HepG2 (cell line): ENCODE measurements around the gene TMTC4. TPM values are rescaled to one million over a fixed set of nuclear protein-coding genes. Genes with fewer than 3 reads are reported as not detected.

Experiments used
- CREM ChIP-seq, 2 experiments: sonication (generic) in 1 of 2; formaldehyde crosslinking in 1 of 2; IDR thresholded peaks; 2 replicates each; pipeline versions ENCODE4 v1.4.0 to v1.6.1; 2016 to 2020; ENCODE audit warnings: antibody characterized with exemption in 1 of 2, mild to moderate bottlenecking in 1 of 2, missing genetic modification reagents in 1 of 2
- E2F2 ChIP-seq: sonication (generic); formaldehyde crosslinking; IDR thresholded peaks from 2 replicates; pipeline ENCODE4 v1.4.0; 2020; ENCODE audit warnings: missing genetic modification reagents, borderline replicate concordance
- FOXO1 ChIP-seq: sonication (generic); formaldehyde crosslinking; IDR thresholded peaks from 2 replicates; pipeline ENCODE4 v1.4.0; 2020; ENCODE audit warnings: missing genetic modification reagents
- FOXP4 ChIP-seq: sonication (generic); formaldehyde crosslinking; IDR thresholded peaks from 2 replicates; pipeline ENCODE4 v1.4.0; 2020; ENCODE audit warnings: missing genetic modification reagents
- HNF4A ChIP-seq: sonication (generic); formaldehyde crosslinking; IDR thresholded peaks from 2 replicates; pipeline ENCODE4 v1.4.0; 2020; ENCODE audit warnings: missing genetic modification reagents
- IKZF1 ChIP-seq: fragments of 450-650 bp; IDR thresholded peaks from 2 replicates; pipeline ENCODE4 v1.7.1; 2016
- IKZF5 ChIP-seq: IDR thresholded peaks from 2 replicates; pipeline ENCODE4 v1.6.1; 2018; ENCODE audit warnings: missing genetic modification reagents, mild to moderate bottlenecking, missing compliant biosample characterization
- KMT2B ChIP-seq: IDR thresholded peaks from 2 replicates; pipeline ENCODE4 v1.6.1; 2016; ENCODE audit warnings: missing genetic modification reagents, missing compliant biosample characterization
- MTF1 ChIP-seq: sonication (generic); formaldehyde crosslinking; IDR thresholded peaks from 2 replicates; pipeline ENCODE4 v1.5.0; 2020; ENCODE audit warnings: missing genetic modification reagents
- MXD3 ChIP-seq: IDR thresholded peaks from 2 replicates; pipeline ENCODE4 v1.6.1; 2016; ENCODE audit warnings: mild to moderate bottlenecking, missing biosample characterization, missing genetic modification reagents
- NR2F1 ChIP-seq, 2 experiments: fragments of 450-650 bp in 1 of 2; formaldehyde crosslinking in 1 of 2; IDR thresholded peaks; 2 replicates each; pipeline versions ENCODE4 v1.5.0 to v1.6.1; 2016 to 2020; ENCODE audit warnings: mild to moderate bottlenecking in 1 of 2, missing compliant biosample characterization in 1 of 2, missing genetic modification reagents in 1 of 2, moderate library complexity in 1 of 2
- SOX6 ChIP-seq, 2 experiments: fragments of 450-650 bp in 1 of 2; sonication (generic) in 1 of 2; formaldehyde crosslinking in 1 of 2; IDR thresholded peaks; 2 replicates each; pipeline versions ENCODE4 v1.4.0 to v1.6.1; 2017 to 2020; ENCODE audit warnings: antibody characterized with exemption in 1 of 2, mild to moderate bottlenecking in 1 of 2, missing genetic modification reagents in 1 of 2
- TAF15 ChIP-seq: fragments of 200-400 bp; formaldehyde crosslinking; IDR thresholded peaks from one replicate; pipeline ENCODE4 v1.6.1; 2018; ENCODE audit warnings: mild to moderate bottlenecking, low read depth, low read length; ENCODE audit not compliant: poor library complexity, severe bottlenecking
- TCF7 ChIP-seq: sonication (generic); IDR thresholded peaks from 2 replicates; pipeline ENCODE4 v1.6.1; 2016; ENCODE audit warnings: antibody characterized with exemption, low read depth
- ZFAT ChIP-seq: sonication (generic); formaldehyde crosslinking; conservative IDR thresholded peaks from 2 replicates; pipeline ENCODE4 v1.8.1; 2023; ENCODE audit warnings: missing genetic modification reagents, inconsistent platforms
- ZNF260 ChIP-seq: sonication (generic); formaldehyde crosslinking; IDR thresholded peaks from 2 replicates; pipeline ENCODE4 v1.4.0; 2020; ENCODE audit warnings: missing genetic modification reagents, low read depth, mild to moderate bottlenecking, borderline replicate concordance
- ZNF281 ChIP-seq: sonication (generic); formaldehyde crosslinking; IDR thresholded peaks from 2 replicates; pipeline ENCODE4 v1.4.0; 2020; ENCODE audit warnings: missing genetic modification reagents, borderline replicate concordance
- ZNF362 ChIP-seq: sonication (generic); formaldehyde crosslinking; IDR thresholded peaks from 2 replicates; pipeline ENCODE4 v1.4.0; 2020; ENCODE audit warnings: missing genetic modification reagents, mild to moderate bottlenecking, borderline replicate concordance
- ZSCAN12 ChIP-seq: sonication (generic); formaldehyde crosslinking; IDR thresholded peaks from 2 replicates; pipeline ENCODE4 v1.9.0; 2021; ENCODE audit warnings: mild to moderate bottlenecking, missing genetic modification reagents
- polyA plus RNA-seq, 8 experiments: library from polyadenylated mRNA; depleted of rRNA in 3 of 8; stranded (reverse) in 7 of 8; unstranded in 1 of 8; fragments of >200 nt; fragmentation: Illumina TruSeq in 4 of 8; extraction: Trizol in 4 of 8; gene quantifications; 2 replicates each; pipeline versions ENCODE4 v1.2.1 to v1.2.3, GENCODE V29; 2011 to 2016; ENCODE audit warnings: low read depth in 4 of 8, missing spikeins in 1 of 8, mixed read lengths in 1 of 8; ENCODE audit not compliant: insufficient read depth in 1 of 8
- total RNA-seq, 5 experiments: library from RNA; depleted of rRNA; stranded (reverse); fragments of >200 nt; fragmentation: Illumina TruSeq; extraction: Trizol; gene quantifications; 2 replicates each; pipeline ENCODE4 v1.2.3, GENCODE V29; 2016; ENCODE audit warnings: low read depth in 1 of 5

The TMTC4 gene
- total and polyA plus RNA-seq, 2 of the 13 experiments (the other 11 are each of a cell fraction or from before 2014, with no cell fraction given), result 16.0 to 22.6 TPM

GRCh38 chr13:100671389-100672182 lies 3.0 kb downstream of the TMTC4 start (continued):
- TF ChIP-seq ZFAT (CRISPR knock-in tag), result no peak
- TF ChIP-seq HNF4A (CRISPR knock-in tag), result peak; percentile 51
- 0 out of 2 replicates have a peak, but pooled peaks have one; percentile 31 for TF ChIP-seq CREM (IDR thresholded peaks at IDR 0.05)
- TF ChIP-seq CREM (CRISPR knock-in tag; IDR thresholded peaks at IDR 0.05), result no peak
- TF ChIP-seq IKZF5 (CRISPR knock-in tag), result no peak
- 0 out of 2 replicates have a peak, but pooled peaks have one; percentile 20 for TF ChIP-seq FOXP4 (CRISPR knock-in tag)
- no peak for TF ChIP-seq IKZF1
- no peak for TF ChIP-seq MXD3
- TF ChIP-seq ZNF281 (CRISPR knock-in tag), result no peak
- no peak for TF ChIP-seq TAF15
- no peak; the same call in 1 of the 2 replicates for TF ChIP-seq ZNF362 (CRISPR knock-in tag)
- peak; percentile 46; the same call in 1 of the 2 replicates for TF ChIP-seq TCF7
- TF ChIP-seq ZSCAN12 (CRISPR knock-in tag), result no peak
- TF ChIP-seq MTF1 (CRISPR knock-in tag), result no peak
- no peak for TF ChIP-seq FOXO1 (CRISPR knock-in tag)
- no peak for TF ChIP-seq KMT2B (CRISPR knock-in tag)
- TF ChIP-seq ZNF260 (CRISPR knock-in tag), result no peak
- no peak for TF ChIP-seq NR2F1 (CRISPR knock-in tag; IDR thresholded peaks at IDR 0.05)
- TF ChIP-seq E2F2 (CRISPR knock-in tag), result no peak
- TF ChIP-seq SOX6 (IDR thresholded peaks at IDR 0.05), result no peak
- TF ChIP-seq SOX6 (CRISPR knock-in tag; IDR thresholded peaks at IDR 0.05), result no peak
